Hepatic stellate cell (primary cell): ENCODE measurements around the gene HTRA3.

Source experiments
- DNase-seq: peaks from one replicate; pipeline ENCODE4 v3.0.0; 2011; ENCODE audit warnings: low spot score

HTRA3 gene

GRCh38 chr4:8280876-8281440 is 11.4 kb downstream of the HTRA3 start:
- no peak for DNase-seq

DNA sequence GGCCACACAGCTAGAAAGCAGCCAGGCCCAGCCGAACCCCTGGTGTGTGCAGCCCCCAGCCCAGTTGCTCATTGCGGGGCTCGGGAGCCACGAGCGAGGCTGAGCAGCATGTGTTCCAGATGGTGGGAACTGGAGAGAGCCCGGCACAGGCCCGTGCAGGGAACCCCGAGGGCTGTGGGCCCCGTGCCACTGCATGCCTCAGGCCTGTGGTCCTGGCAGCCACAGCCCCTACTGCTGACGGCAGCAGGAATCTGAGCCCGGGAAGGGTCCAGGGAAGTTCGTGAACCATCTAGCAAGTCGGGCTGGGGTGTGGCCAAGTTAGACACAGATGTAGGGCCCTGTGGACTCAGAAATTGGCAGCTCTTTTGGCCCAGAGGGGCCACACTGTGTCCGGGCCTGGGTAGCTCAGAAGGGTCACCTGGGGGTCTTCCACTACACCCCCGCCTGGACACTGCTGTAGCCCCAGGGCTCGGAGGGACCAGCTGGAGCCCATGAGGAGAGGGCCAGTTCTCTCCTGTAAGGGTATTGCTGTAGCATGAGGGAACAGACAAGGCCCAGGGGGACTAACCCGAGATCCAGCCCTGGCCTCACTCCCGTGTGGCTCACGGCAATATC is 12.1 kb downstream of the HTRA3 start:
- DNase-seq, result no peak

DNA sequence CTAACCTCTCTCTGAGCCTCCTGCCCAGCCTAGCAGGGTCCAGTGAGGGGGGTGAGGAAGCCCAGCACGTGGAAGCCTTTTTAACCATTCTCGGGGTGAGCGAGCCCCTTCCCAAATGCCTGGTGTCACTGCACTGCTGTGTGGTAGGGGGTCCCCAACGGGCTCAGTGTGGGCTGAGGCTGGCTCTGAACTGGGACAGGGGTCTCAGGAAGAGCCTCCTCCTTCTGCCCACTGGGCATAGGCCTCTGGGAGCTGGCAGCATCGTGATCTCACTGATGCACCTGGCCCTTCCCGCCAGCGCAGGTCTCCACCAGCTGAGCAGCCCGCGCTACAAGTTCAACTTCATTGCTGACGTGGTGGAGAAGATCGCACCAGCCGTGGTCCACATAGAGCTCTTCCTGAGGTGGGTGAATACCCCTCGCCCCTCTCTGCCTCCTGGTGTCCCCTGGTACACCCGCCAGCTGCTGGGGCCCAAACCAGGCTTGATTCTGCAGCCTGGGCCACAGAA is 12.6 kb downstream of the HTRA3 start:
- no peak for DNase-seq

- no peak for DNase-seq
Measured at GRCh38 chr4:8282742-8283141, 13.2 kb downstream of the HTRA3 start.

DNA sequence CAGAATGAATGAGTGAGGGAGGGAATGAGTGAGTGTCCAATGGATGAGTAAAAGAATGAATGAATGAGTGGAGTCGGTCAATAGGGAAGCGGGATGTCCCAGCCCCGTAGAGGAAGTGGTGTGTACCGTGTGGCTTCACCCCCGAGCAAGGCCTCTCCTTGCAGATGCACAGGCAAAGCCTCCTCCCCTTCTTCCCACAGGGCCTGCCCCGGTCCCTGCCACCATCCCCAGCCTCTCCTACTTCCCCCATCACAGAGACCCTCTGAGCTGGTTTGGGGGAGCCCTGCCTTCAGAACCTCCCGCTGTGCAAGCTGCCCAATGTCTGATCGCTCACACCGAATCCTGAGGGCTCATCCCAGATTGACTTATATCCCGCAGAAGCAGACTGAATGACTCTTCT is 13.6 kb downstream of the HTRA3 start:
- DNase-seq, result no peak

DNA sequence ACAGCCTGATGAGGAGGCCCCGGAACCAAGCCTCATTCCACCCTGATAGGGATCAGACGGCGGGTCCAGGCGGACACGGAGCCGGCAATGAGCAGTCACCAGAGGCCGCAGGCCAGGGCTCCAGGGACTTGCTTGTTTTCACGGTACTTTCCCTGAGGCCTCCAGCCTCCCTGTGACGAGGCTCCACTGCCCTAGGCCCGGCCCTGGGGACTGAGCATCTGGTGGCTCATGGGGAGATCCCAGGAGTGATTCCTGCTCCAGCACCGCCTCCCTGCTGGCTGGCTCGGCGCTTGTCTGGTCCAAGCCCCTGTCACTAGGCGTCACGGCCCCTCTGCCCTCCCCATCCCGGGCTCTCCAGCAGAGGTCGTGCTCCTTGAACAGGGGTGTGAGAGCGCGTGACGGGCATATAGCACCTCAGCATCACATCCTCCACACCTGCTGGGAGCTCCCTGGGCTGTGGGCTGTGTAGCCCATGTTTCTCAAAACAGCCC is 14.1 kb downstream of the HTRA3 start:
- no peak for DNase-seq

GRCh38 chr4:8284391-8284790 is 14.8 kb downstream of the HTRA3 start:
- no peak for DNase-seq

GRCh38 chr4:8285143-8285975 is 15.8 kb downstream of the HTRA3 start:
- DNase-seq, result no peak

DNA sequence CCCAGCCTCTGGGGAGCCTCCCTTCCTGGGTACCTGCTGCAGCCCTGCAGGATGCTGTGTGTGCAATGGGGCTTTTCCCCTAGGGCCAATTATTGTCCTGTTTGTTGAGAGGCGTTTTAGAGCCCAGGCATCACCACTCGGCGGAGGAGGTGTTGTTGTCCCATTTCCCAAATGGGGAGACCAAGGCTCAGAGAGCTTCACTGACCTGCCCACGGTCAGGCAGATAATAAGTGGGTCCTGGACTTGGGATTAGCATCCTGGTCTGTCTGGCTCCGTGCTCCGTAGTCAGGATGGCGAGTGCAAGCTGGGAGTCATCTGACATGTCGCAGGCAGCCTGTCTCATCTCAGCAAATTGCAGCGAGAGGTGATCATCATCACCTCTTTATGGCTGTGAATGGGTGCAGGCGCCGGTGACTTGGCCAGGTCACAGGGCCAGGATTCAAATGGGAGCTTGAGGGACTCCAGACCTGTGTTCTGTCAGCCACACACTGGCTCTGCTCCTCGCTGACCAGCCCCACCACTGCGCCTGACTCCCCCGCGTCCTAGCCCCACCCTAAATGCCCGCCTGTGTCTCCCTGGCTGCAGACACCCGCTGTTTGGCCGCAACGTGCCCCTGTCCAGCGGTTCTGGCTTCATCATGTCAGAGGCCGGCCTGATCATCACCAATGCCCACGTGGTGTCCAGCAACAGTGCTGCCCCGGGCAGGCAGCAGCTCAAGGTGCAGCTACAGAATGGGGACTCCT is 16.6 kb downstream of the HTRA3 start:
- DNase-seq, result no peak

- DNase-seq, result no peak
Measured at GRCh38 chr4:8286719-8287342, 17.3 kb downstream of the HTRA3 start.

GRCh38 chr4:8287343-8288280 is 18.1 kb downstream of the HTRA3 start:
- no peak for DNase-seq

- no peak for DNase-seq
Measured at GRCh38 chr4:8289151-8289750, 19.7 kb downstream of the HTRA3 start.

DNA sequence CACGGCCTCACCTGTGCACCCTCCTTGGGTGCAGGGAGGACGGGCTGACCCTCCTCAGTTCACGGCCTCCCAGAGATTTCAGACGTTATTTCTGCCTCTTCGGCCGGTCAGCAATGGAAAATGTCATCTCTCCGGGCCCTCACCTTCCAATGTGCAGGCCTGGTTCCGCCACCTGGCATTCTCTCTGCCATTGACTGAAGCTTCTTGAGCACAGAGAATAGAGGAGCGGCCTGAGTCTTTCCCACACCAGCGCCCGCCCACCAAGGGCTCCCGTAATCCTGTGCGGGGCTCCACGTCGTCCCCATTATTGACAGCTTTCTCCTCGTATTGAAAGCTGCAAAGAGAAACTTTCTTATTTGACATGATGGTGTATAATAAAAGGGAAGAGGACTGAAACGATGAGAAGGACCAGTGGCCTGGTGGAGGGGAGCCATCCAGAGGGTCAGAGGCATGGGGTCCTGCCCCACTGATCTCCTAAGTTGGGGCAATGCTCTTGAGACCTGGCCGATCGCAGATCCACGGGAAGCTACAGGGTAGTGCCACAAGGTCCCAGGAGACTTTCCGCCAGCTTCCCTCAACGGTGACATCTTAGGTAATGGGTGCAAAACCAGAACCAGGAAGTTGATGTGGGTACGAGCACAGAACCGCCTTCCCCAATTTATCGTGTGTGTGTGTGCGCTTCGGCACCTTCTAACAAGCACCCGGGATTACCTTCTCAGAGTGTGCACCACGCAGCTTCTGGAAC is 20.6 kb downstream of the HTRA3 start:
- no peak for DNase-seq

- DNase-seq, result no peak
Measured at GRCh38 chr4:8290701-8290970, 21.1 kb downstream of the HTRA3 start.

- no peak for DNase-seq
Measured at GRCh38 chr4:8291036-8291682, 21.6 kb downstream of the HTRA3 start.

GRCh38 chr4:8291701-8292477 is 22.3 kb downstream of the HTRA3 start:
- DNase-seq, result no peak

DNA sequence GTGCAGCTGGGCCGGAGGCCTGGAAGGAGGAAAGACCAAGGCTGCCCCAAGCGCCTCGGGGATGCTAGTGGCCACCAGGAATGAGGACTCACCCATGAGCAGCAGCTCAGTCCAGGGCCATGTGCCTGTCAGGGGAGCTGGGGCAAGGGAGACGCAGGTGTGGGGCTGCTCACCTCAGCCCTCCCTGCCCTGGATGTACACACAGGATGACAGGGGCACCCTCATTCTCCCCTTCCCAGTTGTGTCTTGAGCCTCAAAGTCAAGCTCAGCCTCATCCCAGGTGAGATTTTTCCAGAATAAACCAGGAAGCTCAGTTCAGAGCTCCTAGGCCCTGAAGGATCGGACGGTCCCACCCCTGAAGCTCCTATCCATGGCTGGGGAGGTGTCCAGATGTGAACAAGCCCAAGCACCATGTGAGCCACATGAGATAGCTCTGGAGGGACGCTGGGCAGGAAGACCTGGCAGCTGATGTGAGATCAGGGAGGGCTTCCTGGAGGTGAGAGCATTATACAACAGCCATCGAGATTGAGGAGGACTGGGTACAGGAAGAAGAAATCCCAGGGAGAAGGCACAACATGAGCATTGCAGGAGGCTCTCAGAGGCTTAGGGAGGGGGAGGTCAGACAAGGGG is 23.0 kb downstream of the HTRA3 start:
- DNase-seq, result no peak
